CD4-positive, alpha-beta memory T cell (primary cell): ENCODE results near the gene FIBP. TPM values are rescaled to one million over a fixed set of nuclear protein-coding genes. Genes with fewer than 3 reads are reported as not detected.
A peak's percentile ranks its signal among the peaks of the same experiment; 100 is the strongest.

Experiments used
- CTCF ChIA-PET: fragments of 350-600 bp; sonication (Branson Sonifier 250); formaldehyde crosslinking; loops from one replicate; lab custom pipeline; 2021; ENCODE audit warnings: inconsistent platforms; ENCODE audit not compliant: partially characterized antibody; lab: Charles Lee
- POLR2A ChIA-PET: fragments of 350-600 bp; sonication (Branson Sonifier 250); formaldehyde crosslinking; loops from one replicate; lab custom pipeline; 2021; ENCODE audit not compliant: partially characterized antibody; lab: Charles Lee
- DNase-seq, 5 donors: peaks; one replicate each; pipeline versions ENCODE4 v3.0.0 to v3.0.0-alpha.2; 2020 to 2022; ENCODE audit warnings: mixed read lengths in 1 of 5
- H3K27ac ChIP-seq: one replicate; pipeline ENCODE4 v1.7.0; 2013; ENCODE audit warnings: low read depth, low read length
- H3K27me3 ChIP-seq: 2 replicates; pipeline ENCODE4 v1.7.0; 2013; ENCODE audit warnings: mild to moderate bottlenecking, low read length, moderate library complexity; ENCODE audit not compliant: insufficient read depth
- H3K36me3 ChIP-seq: 2 replicates; pipeline ENCODE4 v1.7.0; 2013; ENCODE audit warnings: mild to moderate bottlenecking, low read length, moderate library complexity; ENCODE audit not compliant: insufficient read depth
- H3K4me1 ChIP-seq: 2 replicates; pipeline ENCODE4 v1.7.0; 2013; ENCODE audit warnings: mild to moderate bottlenecking, low read length, moderate library complexity; ENCODE audit not compliant: insufficient read depth
- H3K4me3 ChIP-seq, 2 donors: one replicate each; pipeline ENCODE4 v1.7.0; 2013; ENCODE audit warnings: low read length in 2 of 2, mild to moderate bottlenecking in 1 of 2
- H3K9me3 ChIP-seq, 2 donors: one replicate each; pipeline ENCODE4 v1.7.0; 2013; ENCODE audit warnings: low read length in 2 of 2, control low read depth in 1 of 2; ENCODE audit not compliant: control insufficient read depth in 1 of 2
- H3K27ac Mint-ChIP-seq, 7 donors: one replicate each; pipeline ENCODE4 v1.8.0; 2020 to 2021; ENCODE audit warnings: mixed read lengths in 7 of 7, mild to moderate bottlenecking in 6 of 7, inconsistent platforms in 3 of 7, moderate library complexity in 3 of 7
- H3K27me3 Mint-ChIP-seq, 2 donors: one replicate each; pipeline ENCODE4 v1.8.0; 2020 to 2021; ENCODE audit warnings: mixed read lengths in 2 of 2
- H3K36me3 Mint-ChIP-seq, 2 donors: one replicate each; pipeline ENCODE4 v1.8.0; 2020 to 2021; ENCODE audit warnings: mixed read lengths in 2 of 2, inconsistent platforms in 1 of 2, mild to moderate bottlenecking in 1 of 2
- H3K4me1 Mint-ChIP-seq, 4 donors: one replicate each; pipeline ENCODE4 v1.8.0; 2020 to 2021; ENCODE audit warnings: mixed read lengths in 4 of 4, mild to moderate bottlenecking in 1 of 4
- H3K4me3 Mint-ChIP-seq, 8 donors: one replicate each; pipeline ENCODE4 v1.8.0; 2020 to 2021; ENCODE audit warnings: mixed read lengths in 8 of 8, mild to moderate bottlenecking in 7 of 8, moderate library complexity in 6 of 8, inconsistent platforms in 3 of 8
- H3K9me3 Mint-ChIP-seq, 8 donors: one replicate each; pipeline ENCODE4 v1.8.0; 2020 to 2021; ENCODE audit warnings: mixed read lengths in 8 of 8, mild to moderate bottlenecking in 5 of 8, inconsistent platforms in 3 of 8, moderate library complexity in 1 of 8
- intact Hi-C: fragments of 100-400 bp; cut with micrococcal nuclease; formaldehyde crosslinking; loops from one replicate; pipeline ENCODE4 v1.15.1; 2023
- polyA plus RNA-seq, 2 donors: library from polyadenylated mRNA; unstranded; fragments of 300-500 nt; fragmentation: Illumina TruSeq; gene quantifications; one replicate each; pipeline ENCODE4 v1.2.3, GENCODE V29; 2021
- total RNA-seq, 2 experiments: library from RNA; stranded (reverse); gene quantifications; one replicate each; pipeline ENCODE4 v1.2.3, GENCODE V29; 2021

Gene FIBP
- total and polyA plus RNA-seq, 4 experiments from 2014 or later: 39.9 to 99.0 (median 60.7) TPM

DNA sequence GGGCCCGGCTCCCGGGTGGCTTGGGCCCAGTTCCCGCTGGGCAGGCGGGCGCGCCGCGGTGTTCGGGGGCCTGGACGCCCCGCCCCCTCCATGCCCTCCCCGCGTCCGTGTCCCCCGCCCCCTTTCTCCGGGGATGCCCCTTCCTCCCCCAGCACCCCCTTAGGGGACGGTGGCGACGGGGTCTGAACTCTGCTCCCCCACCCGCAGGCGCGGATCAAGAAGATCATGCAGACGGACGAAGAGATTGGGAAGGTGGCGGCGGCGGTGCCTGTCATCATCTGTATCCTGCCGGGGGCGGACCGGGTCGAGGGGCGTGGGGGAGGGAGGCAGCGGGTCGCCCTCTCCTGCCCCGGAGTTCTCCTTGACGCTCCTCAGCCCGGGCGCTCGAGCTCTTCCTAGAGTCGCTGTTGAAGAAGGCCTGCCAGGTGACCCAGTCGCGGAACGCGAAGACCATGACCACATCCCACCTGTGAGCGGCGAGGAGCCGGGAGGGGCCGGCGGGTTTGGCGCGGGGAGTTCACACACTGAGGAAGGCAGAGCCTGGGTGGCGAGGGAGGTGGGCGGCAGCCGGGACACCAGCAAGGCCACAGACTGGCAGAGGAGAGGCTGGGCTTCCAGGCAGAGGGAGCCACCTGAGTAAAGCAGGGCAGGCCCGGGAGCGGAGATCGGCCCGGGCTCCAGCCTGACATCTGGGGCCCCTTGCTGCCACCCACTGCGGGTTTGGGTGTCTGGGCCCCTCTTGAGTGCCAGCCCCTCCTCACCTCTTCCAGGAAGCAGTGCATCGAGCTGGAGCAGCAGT is 31.5 kb upstream of the FIBP start:
- Histone ChIP-seq H3K27me3 (no peaks in the 10 kb centered on the region), H3K36me3 (peaks cover 12% of the 10 kb centered on the region), H3K27ac (peak overlapping the region; percentile 83), H3K4me1 (peaks cover 52% of the 10 kb centered on the region), H3K4me3 (peak overlapping the region; percentile 76 to 89), H3K9me3 (no peaks in the 10 kb centered on the region)
- Mint-ChIP-seq H3K27ac (peak overlapping the region; percentile 86 to 94 (median 93)), H3K9me3 (peaks cover 0 to 4% (median 0%) of the 10 kb centered on the region in 8 donors), H3K36me3 (peaks cover 15 to 31% of the 10 kb centered on the region in 2 donors), H3K4me1 (peaks cover 15 to 59% (median 36%) of the 10 kb centered on the region in 4 donors), H3K27me3 (no peaks in the 10 kb centered on the region), H3K4me3 (peak overlapping the region; percentile 88 to 95 (median 92))
- intact Hi-C loops: loop anchor here (1.0 kb wide), 8 partner anchors 9 to 207 kb away; partner anchors contain the start of genes CCDC85B, CFL1, FOSL1 and KAT5
- DNase-seq: peak in 1 of 5 donors; percentile 80
- ChIA-PET CTCF (interaction anchor here (0.6 to 3.5 kb wide), 3 partner anchors 29 to 35 kb away, joined by 3 to 18 read pairs (median 9); partner anchors contain the start of gene FIBP), POLR2A (interaction anchor here (1.0 to 14.1 kb wide), 11 partner anchors 9 to 345 kb away, joined by 3 to 320 read pairs (median 20); partner anchors contain the start of genes CCDC85B, CFL1, FIBP and FOSL1)

DNA sequence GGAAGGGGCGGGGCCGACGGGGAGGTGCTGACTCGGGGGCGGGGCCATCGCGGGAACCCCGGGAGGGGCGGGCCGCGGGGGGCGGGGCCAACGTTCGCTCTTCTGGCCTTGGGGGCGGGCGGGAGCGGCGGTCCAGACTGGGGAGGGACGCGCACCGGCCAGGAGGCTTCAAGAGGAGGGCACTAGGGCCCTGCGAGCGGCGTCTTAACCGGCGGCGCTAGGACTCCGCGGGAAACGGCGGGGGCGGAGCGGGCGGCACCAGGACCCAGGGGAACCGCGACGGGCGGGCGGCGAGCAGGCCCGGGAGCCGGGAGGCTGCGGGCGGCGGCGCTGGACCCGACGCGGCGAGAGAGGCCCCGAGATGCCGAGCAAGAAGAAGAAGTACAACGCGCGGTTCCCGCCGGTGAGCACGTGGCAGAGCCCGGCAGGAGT is 30.9 kb upstream of the FIBP start, which contains the start of gene DRAP1:
Gene DRAP1, plus strand, starts transcription at position 286 of the 432 bp plus-strand sequence. Its CDS starts 76 bp downstream, at position 362.
- Mint-ChIP-seq H3K4me1 (peaks cover 15 to 63% (median 39%) of the 10 kb centered on the region in 4 donors), H3K4me3 (peak within 1 kb of the TSS; percentile 89 to 95 (median 92)), H3K36me3 (peaks cover 15 to 32% of the 10 kb centered on the region in 2 donors), H3K9me3 (peaks cover 0 to 4% (median 0%) of the 10 kb centered on the region in 8 donors), H3K27me3 (no peaks in the 10 kb centered on the region), H3K27ac (peak within 1 kb of the TSS; percentile 89 to 95 (median 93))
- H3K4me3 ChIP-seq: peak within 1 kb of the TSS; percentile 76 to 89
- CTCF ChIA-PET: interaction anchor here (0.6 to 2.5 kb wide), 6 partner anchors 18 to 59 kb away, joined by 3 to 25 read pairs (median 8); partner anchors contain the start of genes CCDC85B, FIBP and MUS81
- intact Hi-C loops: loop anchor here (1.0 kb wide), 8 partner anchors 9 to 207 kb away; partner anchors contain the start of genes CCDC85B, CFL1, FOSL1 and KAT5
- peaks cover 52% of the 10 kb centered on the region for H3K4me1 ChIP-seq
- peak; percentile 97 to 99 (median 98) for DNase-seq
- peaks cover 12% of the 10 kb centered on the region for H3K36me3 ChIP-seq
- H3K27ac ChIP-seq: peak within 1 kb of the TSS; percentile 86
- POLR2A ChIA-PET: interaction anchor here (0.7 to 14.1 kb wide), 21 partner anchors 10 to 657 kb away, joined by 3 to 320 read pairs (median 5); partner anchors contain the start of genes BANF1, CCDC85B, CFL1 and EIF1AD
- H3K27me3 ChIP-seq: no peaks in the 10 kb centered on the region
- H3K9me3 ChIP-seq: no peaks in the 10 kb centered on the region

DNA sequence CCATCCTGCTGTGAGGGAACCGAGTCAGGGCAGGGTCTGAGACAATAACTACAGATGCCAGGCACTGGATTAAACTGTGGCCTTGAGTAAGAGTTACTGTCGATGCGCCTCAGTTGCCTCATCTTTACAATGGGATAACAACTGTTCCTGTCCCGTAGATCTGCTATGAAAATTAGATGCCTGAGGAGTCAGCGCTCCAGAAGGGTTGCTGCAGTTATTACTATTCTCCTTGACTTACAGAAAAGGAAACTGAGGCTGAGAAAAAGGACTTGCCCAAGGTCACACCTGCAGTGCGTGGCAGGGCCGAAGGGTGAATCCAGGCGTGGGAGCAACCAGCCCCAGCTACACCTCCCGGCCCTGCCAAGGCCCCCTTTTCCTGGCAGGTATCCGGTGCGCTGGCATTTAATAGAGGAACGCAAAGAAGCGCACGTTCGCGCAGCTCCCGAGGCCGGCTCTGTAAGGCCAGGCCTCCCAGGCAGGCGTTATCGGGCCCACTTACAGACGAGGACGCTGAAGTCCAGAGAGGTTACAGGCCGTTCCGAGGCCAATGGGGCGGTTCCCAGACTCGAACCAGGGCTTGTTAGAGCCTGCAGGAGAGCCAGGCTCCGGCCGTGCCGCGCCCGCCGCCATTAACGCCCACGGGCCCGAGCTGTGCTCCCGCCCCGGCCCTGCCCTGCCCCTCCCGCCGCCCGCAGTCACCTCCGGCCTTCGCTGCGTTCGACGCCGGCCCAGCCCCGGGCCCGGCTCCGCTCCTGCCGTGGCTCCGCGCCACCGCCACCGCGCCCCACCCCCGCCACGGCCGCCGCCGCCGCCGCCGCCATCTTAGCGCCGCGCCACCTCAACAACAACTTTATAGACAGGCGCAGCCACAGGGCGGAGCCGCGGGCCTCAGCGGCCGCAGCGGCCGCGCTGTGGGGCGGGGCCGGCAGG is 30.2 kb upstream of the FIBP start, which contains the start of gene C11orf68:
Gene C11orf68, minus strand, starts transcription at position 852 of the 930 bp plus-strand sequence. Its CDS starts 31 bp downstream, at position 821.
- peak within 1 kb of the TSS; percentile 89 to 95 (median 92) for H3K4me3 Mint-ChIP-seq
- Histone ChIP-seq H3K4me1 (peaks cover 52% of the 10 kb centered on the region), H3K9me3 (no peaks in the 10 kb centered on the region), H3K4me3 (peak within 1 kb of the TSS; percentile 76 to 89), H3K27ac (peak within 1 kb of the TSS; percentile 86), H3K27me3 (no peaks in the 10 kb centered on the region), H3K36me3 (peaks cover 12% of the 10 kb centered on the region)
- H3K27me3 Mint-ChIP-seq: no peaks in the 10 kb centered on the region
- H3K4me1 Mint-ChIP-seq: peaks cover 15 to 62% (median 38%) of the 10 kb centered on the region in 4 donors
- intact Hi-C loops: loop anchor here (1.0 kb wide), 9 partner anchors 10 to 206 kb away; partner anchors contain the start of genes BANF1, CCDC85B, CFL1 and EIF1AD
- ChIA-PET CTCF (interaction anchor here (0.9 to 2.5 kb wide), 7 partner anchors 17 to 59 kb away, joined by 3 to 25 read pairs (median 8); partner anchors contain the start of genes CCDC85B, FIBP and MUS81), POLR2A (interaction anchor here (0.6 to 14.1 kb wide), 30 partner anchors 9 to 657 kb away, joined by 3 to 320 read pairs (median 4); partner anchors contain the start of genes BANF1, CCDC85B, CFL1 and EHBP1L1)
- peak within 1 kb of the TSS; percentile 89 to 95 (median 93) for H3K27ac Mint-ChIP-seq
- peaks cover 13 to 32% of the 10 kb centered on the region in 2 donors for H3K36me3 Mint-ChIP-seq
- peaks cover 0 to 4% (median 0%) of the 10 kb centered on the region in 8 donors for H3K9me3 Mint-ChIP-seq
- no peak for DNase-seq

DNA sequence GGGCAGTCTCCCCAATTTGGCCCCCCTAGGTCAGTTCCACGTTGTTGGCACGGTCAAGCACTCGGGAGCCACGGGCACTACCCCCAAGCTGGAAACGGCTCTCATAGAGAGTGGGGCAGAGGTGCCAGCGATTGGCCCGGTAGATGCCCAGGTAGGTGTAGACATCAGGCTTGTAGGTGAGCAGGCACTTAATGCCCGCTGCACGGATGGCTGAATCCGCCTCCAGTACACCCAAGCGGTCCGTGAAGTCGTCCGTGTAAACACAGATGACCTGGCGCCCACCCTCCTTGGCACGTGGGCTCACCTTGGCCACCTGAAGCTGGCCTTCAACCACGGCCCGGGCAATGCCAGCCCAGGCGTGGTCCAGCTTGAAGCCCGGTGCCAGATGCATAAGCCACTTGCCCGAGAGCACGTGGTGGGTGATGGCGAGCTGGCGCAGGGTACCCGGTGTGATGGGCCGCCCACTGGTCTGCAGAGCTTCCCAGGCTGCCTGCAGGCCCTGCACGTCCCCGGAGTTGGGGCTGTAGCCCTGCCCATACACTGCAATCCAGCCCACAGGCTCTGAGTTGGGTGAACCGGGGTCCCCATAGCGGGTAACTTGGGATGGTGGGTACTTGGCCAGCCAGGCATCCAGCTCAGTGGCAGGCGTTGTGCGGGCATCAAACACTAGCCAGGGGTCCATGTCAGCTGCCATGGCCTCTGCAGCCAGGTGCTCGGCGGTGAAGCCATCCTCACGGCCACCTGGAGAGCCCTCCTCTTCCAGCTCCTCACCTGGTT is 29.4 kb upstream of the FIBP start:
- Histone ChIP-seq H3K9me3 (no peaks in the 10 kb centered on the region), H3K4me1 (peaks cover 50% of the 10 kb centered on the region), H3K27me3 (no peaks in the 10 kb centered on the region), H3K4me3 (peak overlapping the region; percentile 64 to 85), H3K27ac (peak overlapping the region; percentile 86), H3K36me3 (peaks cover 8% of the 10 kb centered on the region)
- Mint-ChIP-seq H3K36me3 (peaks cover 7 to 24% of the 10 kb centered on the region in 2 donors), H3K4me1 (peaks cover 14 to 59% (median 32%) of the 10 kb centered on the region in 4 donors), H3K27me3 (no peaks in the 10 kb centered on the region), H3K4me3 (peak overlapping the region; percentile 88 to 95 (median 90)), H3K27ac (peak overlapping the region; percentile 81 to 95 (median 91)), H3K9me3 (peaks cover 0 to 4% (median 0%) of the 10 kb centered on the region in 8 donors)
- intact Hi-C loops: loop anchor here (1.0 kb wide), 1 partner anchor 85 kb away; the partner anchor contains the start of genes BANF1 and EIF1AD
- no peak for DNase-seq
- CTCF ChIA-PET: interaction anchor here (0.9 to 2.5 kb wide), 7 partner anchors 17 to 58 kb away, joined by 3 to 25 read pairs (median 8); partner anchors contain the start of genes CCDC85B, FIBP and MUS81
- POLR2A ChIA-PET: interaction anchor here (0.6 to 14.1 kb wide), 24 partner anchors 9 to 411 kb away, joined by 3 to 320 read pairs (median 6); partner anchors contain the start of genes BANF1, CCDC85B, CFL1 and EHBP1L1

DNA sequence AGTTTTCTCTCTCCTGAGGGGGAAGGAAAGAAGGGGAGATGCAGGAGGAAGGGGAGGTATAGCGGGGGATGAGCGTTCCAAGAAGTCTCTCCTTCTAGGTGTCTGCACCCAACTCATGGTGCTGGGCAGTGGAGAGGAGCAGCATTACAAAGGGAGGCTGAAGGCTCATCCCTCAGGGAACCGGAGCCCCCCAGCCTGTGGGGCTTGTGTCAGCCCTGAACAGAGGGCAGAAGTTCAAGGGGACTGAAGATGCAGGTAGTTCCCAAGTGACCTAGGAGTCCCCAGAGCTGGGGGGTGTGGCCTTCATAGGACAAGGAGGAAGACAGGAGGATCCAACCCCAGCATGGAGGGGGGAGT is 28.8 kb upstream of the FIBP start:
- H3K27me3 ChIP-seq: no peaks in the 10 kb centered on the region
- H3K4me3 ChIP-seq: no peak overlapping the region
- H3K27ac ChIP-seq: no peak overlapping the region
- H3K36me3 ChIP-seq: peaks cover 2% of the 10 kb centered on the region
- H3K4me1 ChIP-seq: peaks cover 45% of the 10 kb centered on the region
- Mint-ChIP-seq H3K4me3 (peak overlapping the region; percentile 64 to 94 (median 84)), H3K9me3 (peaks cover 0 to under 1% (median 0%) of the 10 kb centered on the region in 8 donors), H3K27me3 (no peaks in the 10 kb centered on the region), H3K36me3 (peaks cover 2 to 18% of the 10 kb centered on the region in 2 donors), H3K4me1 (peaks cover 14 to 54% (median 29%) of the 10 kb centered on the region in 4 donors), H3K27ac (peak overlapping the region; percentile 47 to 93 (median 77))
- DNase-seq: no peak
- intact Hi-C loops: no loop called here
- CTCF ChIA-PET: interaction anchor here (1.6 to 2.5 kb wide), 4 partner anchors 19 to 57 kb away, joined by 3 to 25 read pairs (median 8); partner anchors contain the start of genes CCDC85B, FIBP and MUS81
- POLR2A ChIA-PET: interaction anchor here (1.5 to 14.1 kb wide), 8 partner anchors 8 to 342 kb away, joined by 3 to 320 read pairs (median 22); partner anchors contain the start of genes CCDC85B, EHBP1L1, FIBP and FOSL1
- H3K9me3 ChIP-seq: no peaks in the 10 kb centered on the region
